Stimulated activated CD4-positive, alpha-beta T cell treated with anti-CD3 and anti-CD28 coated beads, TNF-alpha, amount 100 ng/mL, for 24 hours (primary cell): ENCODE measurements around the gene ERCC2.
"Not testable (repeated sequence)": the region's sequence is repeated elsewhere in the genome, so short reads cannot be mapped to it uniquely, and the experiment has no call there.

ENCODE experiments used
- DNase-seq, 3 experiments: peaks; one replicate each; pipeline ENCODE4 v3.0.0-alpha.2; 2020; ENCODE audit warnings: low read depth in 3 of 3

The ERCC2 gene

GRCh38 chr19:45370410-45371204 lies at the start of gene ERCC2:
Gene ERCC2, minus strand, starts transcription at chr19:45370573. Its CDS starts 33 bp downstream, at chr19:45370540.
- DNase-seq, result peak; percentile 100

- no peak for DNase-seq
Measured at GRCh38 chr19:45419895-45420294, 49.5 kb upstream of the ERCC2 start.

- DNase-seq, result no peak
Measured at GRCh38 chr19:45419396-45419795, 49.0 kb upstream of the ERCC2 start.

GRCh38 chr19:45418802-45419201 lies 48.4 kb upstream of the ERCC2 start:
- no peak for DNase-seq

GRCh38 chr19:45417151-45417550 lies 46.8 kb upstream of the ERCC2 start:
- no peak for DNase-seq

- DNase-seq, result no peak
Measured at GRCh38 chr19:45414468-45414867, 44.1 kb upstream of the ERCC2 start.

- DNase-seq, result no peak
Measured at GRCh38 chr19:45413497-45413896, 43.1 kb upstream of the ERCC2 start.

GRCh38 chr19:45410330-45410729 lies 40.0 kb upstream of the ERCC2 start:
- DNase-seq, result not testable (repeated sequence)

- no peak for DNase-seq
Measured at GRCh38 chr19:45409557-45409920, 39.2 kb upstream of the ERCC2 start.

GRCh38 chr19:45408830-45409556 lies 38.6 kb upstream of the ERCC2 start:
- DNase-seq, result no peak

- no peak for DNase-seq
Measured at GRCh38 chr19:45408121-45408520, 37.7 kb upstream of the ERCC2 start.

- not testable (repeated sequence) for DNase-seq
Measured at GRCh38 chr19:45407585-45407984, 37.2 kb upstream of the ERCC2 start.

GRCh38 chr19:45407091-45407375 lies 36.7 kb upstream of the ERCC2 start:
- no peak for DNase-seq

GRCh38 chr19:45406226-45407090 lies 36.1 kb upstream of the ERCC2 start, which contains the start of gene POLR1G:
Gene POLR1G, plus strand, starts transcription at chr19:45406644. Its CDS starts 53 bp downstream, at chr19:45406697.
- DNase-seq, result peak; percentile 62 to 83 (median 70)

- peak; percentile 65 to 82 (median 72) for DNase-seq
Measured at GRCh38 chr19:45405435-45406225, 35.3 kb upstream of the ERCC2 start.

GRCh38 chr19:45404557-45405434 lies 34.4 kb upstream of the ERCC2 start, which contains the start of gene PPP1R13L:
Gene PPP1R13L, minus strand, starts transcription at chr19:45405069. Its CDS starts 6,751 bp downstream, at chr19:45398318.
- DNase-seq, result peak in 2 of 3 experiments; percentile 15 to 69

GRCh38 chr19:45403781-45404556 lies 33.6 kb upstream of the ERCC2 start:
- DNase-seq, result peak in 1 of 3 experiments; percentile 64

- no peak for DNase-seq
Measured at GRCh38 chr19:45403272-45403671, 32.9 kb upstream of the ERCC2 start.

GRCh38 chr19:45402298-45403061 lies 32.1 kb upstream of the ERCC2 start:
- DNase-seq, result no peak
